GM21717 (cell line): Measurements from ENCODE around the gene NOX3.
"Not testable (repeated sequence)": the region's sequence is repeated elsewhere in the genome, so short reads cannot be mapped to it uniquely, and the experiment has no call there.

ENCODE experiments used
- ATAC-seq: cut with Tn5 transposase; IDR thresholded peaks from one replicate; pipeline ENCODE4 v1.9.1; 2021; ENCODE audit warnings: mild to moderate bottlenecking, moderate library complexity; ENCODE audit not compliant: unreplicated experiment

NOX3 gene

DNA sequence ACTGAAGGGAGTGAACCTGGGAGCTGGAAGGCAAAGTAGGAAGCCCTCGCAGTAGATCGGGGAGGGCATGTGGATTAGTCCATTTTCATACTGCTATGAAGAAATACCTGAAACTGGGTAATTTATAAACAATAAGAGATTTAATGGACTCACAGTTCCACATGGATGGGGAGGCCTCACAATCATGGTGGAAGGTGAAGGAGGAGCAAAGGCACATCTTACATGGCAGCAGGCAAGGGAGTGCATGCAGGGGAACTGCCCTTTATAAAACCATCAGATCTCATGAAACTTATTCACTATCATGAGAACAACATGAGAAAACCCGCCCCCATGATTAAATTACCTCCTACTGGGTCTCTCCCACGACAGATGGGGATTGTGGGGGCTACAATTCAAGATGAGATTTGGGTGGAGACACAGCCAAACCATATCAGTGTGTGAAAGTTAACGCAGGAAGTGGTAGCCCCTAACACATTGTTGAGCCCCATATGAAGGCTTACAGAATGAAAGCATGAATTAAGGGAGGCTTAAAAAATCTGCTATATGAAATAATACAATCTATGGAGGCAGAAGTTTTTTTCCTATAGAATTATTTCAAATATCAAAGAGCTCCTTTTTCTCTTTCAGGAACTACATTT is 15.5 kb upstream of the NOX3 start:
- not testable (repeated sequence) for ATAC-seq

DNA sequence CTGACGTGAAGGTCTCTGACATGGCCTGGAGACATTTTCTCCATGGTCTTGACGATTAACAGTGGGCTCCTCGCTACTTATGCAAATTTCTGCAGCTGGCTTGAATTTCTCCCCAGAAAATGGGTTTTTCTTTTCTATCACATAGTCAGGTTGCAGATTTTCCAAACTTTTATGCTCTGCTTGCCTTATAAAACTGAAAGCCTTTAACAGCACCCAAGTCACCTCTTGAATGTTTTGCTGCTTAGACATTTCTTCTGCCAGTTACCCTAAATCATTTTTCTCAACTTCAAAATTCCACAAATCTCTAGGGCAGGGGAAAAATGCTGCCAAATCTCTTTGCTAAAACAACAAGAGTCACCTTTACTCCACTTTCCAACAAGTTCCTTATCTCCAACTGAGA is 12.9 kb upstream of the NOX3 start:
- ATAC-seq = not testable (repeated sequence)

DNA sequence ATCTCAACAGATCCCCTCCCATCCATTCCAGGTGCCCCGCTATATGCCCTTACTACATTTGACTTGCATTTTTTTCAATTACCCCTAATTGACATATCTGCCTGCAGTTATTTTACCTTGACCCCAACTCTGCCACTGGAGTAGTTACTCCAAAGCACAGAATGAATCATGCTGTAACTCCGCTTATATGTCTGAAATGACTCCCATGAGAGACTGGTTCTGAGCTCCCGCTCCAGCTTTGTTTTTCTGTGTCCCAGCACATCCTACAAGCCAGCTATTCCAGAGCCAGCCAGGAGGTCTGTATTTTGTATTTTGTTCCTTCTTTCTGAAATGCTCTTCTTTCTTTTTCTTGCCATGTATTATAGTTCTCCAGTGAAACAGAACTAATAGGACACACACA is 10.9 kb upstream of the NOX3 start:
- ATAC-seq = no peak

DNA sequence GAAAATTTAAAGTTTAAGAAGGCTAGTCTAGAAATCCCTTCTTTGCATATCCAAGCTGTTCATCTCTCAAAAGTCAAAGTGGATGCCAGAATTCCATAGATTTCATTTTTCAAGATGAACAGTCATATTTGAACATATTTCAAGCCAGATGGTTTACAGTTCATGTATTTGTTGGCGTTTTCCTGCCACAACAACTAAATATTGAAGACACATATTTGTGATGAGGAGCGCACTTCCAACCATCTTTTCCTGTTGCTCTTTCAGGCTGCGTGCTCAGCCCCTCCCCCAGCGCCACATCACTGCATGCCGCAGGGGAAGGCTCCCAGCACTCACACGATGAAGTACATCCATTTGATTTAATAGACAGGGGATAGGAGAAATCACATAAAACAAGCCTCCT is 5.9 kb upstream of the NOX3 start:
- no peak for ATAC-seq

DNA sequence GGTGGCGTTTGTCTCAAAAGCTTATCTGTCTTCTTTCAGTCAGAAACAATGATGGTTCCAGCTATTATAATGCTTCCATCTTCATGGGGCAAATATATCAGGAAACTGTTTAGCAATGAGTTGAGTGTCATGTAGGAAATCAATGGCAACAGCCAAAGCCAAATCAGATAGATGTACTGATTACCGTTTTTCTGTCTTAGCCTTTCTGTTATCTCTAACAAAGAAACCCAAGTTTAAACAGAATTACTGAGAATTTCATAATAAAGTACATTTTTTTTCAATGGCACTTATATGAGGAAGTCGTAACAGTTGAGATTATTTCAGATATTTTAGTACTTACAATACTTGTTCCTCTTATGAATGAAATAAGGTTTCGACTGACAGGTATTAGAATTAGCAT is 1.2 kb downstream of the NOX3 start:
- ATAC-seq = no peak

DNA sequence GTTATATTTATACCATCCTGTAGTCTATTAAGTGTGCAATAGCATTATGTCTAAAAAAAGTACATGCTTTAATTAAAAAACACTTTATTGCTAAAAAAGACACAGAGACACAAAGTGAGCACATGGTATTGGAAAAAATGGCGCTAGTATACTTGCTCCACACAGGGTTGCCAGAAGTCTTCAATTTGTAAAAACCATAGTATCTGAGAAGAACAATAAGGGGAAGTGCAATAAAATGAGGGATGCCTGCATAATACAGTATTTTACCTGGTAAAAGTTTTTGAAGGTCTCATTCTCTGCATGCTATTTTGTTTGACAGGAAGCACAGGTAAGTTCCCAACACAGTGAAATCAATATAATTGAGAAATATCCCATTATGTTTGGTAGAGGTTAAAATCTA is 1.6 kb downstream of the NOX3 start:
- no peak for ATAC-seq

DNA sequence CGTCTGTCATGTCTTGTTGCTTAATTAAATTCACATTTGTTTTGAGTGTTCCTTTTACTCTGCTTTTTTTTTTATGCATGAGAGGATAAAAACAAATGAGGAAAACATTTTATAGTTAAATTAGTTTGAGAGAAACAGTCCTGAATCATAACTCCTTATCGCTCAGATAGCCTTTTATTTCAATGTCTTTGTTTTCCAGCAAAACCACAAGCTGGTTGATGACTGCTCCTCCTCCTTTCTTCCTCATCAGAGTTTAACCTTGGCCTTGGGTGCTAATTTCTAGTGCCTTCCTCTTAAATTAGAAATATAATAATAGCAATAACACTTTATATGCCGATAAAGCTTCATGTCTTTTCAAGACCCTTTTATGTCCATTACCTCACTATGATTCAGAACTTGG is 3.1 kb downstream of the NOX3 start:
- ATAC-seq = no peak

DNA sequence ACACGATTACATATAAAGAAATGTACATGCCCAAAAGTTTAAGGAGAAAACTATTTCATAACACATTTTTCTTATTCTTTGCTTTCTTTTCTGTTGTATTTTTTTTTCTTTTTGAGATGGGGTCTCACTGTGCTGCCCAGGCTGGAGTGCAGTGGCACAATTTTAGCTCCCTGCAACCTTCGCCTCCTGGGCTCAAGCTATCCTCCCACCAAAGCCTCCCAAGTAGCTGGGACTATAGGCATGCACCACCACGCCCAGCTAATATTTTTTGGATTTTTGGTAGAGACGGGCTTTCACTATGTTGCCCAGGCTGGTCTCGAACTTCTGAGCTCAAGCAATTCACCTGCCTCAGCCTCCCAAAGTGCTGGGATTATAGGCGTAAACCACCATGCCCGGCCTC is 4.1 kb downstream of the NOX3 start:
- not testable (repeated sequence) for ATAC-seq

DNA sequence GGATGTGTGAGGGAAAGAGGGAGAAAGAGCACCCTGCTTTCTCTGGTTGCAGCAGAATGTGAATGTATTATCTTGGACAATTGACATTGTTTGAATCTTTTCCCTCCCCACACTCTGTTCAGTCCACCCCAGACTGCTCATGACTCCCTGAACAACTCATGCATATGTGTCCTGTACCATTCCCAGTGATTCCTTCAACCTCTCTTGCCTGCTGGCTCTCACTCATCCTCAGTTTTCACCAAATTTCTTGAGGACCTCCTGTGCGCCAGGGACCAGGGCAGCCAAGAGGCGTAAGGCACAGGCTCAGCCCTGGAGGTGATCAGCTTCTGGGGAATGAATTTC is 5.4 kb downstream of the NOX3 start:
- ATAC-seq = no peak

DNA sequence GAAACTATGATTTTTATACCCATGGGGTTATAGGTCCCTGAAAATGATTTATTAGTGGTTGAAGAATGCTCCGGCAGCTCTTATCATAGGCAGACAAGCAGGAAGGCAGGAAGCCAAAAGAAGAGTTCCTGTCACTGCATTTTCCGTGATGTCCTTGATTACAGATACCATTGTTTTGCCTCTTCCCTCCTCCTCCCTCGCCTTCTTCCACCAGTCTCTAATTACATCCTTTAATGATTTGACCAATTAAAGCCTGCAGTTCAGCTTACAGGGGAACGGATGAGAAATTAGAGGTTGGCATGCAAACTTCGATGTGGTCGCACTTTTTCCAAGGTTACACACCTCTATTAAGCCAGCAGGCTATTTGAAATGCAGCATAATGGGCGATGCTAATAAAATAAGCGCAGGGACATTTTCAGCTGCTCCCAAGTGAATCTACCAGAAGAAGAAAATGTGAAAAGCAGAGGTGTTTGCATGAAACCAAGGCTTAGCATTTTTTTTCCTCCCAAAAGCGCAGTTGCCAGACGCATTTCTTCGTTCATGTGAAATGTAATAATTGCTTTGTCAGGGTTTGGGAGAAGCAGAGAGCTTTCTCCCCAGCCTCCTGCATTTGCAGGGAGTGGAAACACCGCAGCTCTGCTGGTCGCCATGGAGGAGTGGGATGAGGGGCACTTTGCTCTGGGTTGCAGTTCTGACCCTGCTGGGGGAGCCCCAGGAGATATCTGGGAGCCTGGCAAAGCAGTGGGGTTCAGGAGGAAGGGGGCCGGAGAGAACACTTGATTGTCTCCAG is 6.0 kb downstream of the NOX3 start:
- no peak for ATAC-seq

DNA sequence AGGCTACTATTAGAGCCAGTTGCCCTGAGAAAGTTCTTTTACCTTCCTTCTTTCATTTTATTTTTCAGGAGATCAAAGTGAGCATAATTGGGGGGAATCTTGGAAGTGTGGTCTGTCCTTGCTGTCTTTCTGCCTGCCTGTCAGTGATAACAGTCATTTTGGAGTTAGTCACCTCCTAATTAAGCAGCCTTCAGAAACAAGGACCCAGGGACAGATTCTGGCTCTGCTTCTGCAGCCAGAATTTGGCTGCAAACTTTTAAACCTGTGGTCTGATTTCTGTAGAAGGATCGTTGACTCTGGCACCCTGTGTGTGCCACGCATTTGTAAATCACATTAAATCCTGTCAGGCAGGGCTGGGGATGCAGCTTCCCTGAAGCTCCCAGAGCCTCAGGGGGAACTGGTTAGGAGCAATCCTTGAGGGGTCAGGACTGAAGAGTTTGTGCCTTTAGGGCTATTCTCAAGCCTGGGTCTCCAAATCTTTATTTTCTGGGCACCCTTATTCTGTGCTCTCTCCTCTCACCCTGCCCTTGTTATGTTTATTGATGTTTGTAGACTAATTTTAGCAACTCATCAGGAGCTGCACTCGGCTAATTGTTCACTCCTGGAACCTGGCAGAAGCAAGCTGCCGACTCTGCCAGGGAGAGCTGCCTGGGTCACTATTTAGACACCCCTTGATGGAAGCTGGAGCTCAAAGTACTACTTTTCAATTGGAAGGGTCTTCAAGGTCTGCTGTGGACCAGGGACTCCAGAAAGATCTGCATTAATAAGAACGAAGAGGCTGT is 6.8 kb downstream of the NOX3 start:
- no peak for ATAC-seq

DNA sequence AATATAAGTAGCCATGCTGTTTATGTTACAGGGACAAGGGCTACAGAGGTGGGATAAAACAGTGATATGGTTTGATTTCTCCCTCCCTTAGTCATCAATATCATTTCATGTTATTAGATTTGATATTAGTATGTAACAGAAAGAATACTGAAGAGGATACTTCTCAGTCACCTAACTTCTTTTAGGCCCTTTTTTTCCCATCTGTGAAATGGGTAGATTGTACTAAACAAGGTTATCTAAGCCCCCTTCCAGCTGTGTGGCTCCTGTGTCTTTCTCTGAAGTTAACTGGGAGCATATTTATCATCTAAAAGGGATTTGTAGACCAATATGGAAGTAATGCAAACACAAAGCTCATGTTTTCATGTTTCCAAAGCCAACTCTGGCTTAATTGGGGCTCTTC is 7.7 kb downstream of the NOX3 start:
- no peak for ATAC-seq

DNA sequence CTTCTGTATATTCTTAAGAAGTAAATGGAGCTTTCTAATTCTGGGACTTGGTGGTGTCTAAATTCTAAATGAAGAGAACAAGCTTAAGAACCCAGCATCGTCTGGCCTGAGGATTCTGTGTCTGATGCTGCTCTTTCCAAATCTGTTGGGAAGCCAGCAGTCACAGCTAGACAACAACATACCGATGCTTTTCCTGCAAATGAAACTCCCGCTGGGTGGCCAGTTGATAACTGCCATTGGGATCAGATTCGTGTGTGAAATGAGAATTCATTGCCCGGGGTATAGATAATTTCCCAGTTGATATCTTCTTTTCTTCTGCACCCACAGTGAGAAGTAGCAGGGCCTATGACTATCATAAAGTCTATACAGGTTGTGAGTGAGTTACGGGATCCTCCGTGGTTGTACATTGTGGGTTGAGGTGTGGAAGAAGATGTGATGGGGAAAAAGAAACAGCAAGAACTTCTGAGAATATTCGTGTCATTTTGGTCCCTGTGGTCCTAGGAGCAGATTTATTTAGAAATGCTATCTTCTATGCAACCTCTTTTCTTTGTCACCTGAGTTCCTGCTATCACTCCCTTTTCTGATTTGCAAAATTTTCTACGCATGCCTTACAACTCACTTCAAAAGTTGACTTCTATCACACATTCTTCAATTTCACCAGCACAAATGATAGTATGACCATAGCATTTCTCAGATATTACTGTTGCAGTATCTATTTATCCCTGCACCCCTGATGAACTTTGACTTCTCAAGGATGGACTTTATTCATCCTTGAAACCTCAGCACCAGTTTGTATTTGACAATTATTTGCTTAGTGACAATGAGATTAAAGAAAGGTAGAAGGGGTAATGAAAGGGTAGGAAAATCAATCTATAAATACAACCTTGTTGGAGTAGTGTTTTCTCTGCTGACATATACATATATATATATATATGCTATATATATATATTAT is 10.4 kb downstream of the NOX3 start:
- no peak for ATAC-seq

DNA sequence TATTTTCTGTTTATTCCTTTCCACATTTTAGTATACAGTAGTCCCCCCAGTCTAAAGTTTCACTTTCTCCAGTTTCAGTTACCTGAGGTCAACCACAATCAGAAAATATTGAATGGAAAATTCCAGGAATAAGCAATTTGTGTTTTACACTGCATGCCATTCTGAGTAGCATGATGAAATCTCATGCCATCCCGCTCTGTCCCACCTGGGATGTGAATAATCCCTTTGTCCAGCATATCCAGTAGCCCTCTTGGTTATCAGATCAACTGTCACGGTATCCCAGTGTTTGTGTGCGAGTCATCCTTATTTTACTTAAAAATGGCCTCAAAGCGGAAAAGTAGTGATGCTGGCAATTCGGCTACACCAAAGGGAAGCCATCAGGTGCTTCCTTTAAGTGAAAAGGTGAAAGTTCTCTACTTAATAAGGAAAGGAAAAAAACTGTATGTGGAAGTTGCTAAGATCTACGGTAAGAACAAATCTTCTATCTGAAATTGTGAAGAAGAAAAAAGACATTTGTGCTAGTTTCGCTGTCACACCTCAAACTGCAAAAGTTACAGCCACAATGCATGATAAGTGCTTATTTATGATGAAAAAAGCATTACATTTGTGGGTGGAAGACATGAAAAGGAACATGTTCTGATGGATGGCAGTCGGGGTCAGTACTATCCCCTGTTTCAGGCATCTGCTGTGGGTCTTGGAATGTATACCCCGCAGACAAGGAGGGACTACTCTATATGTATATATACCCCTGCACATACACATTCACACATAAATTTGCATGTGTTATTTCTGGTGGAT is 11.3 kb downstream of the NOX3 start:
- no peak for ATAC-seq

DNA sequence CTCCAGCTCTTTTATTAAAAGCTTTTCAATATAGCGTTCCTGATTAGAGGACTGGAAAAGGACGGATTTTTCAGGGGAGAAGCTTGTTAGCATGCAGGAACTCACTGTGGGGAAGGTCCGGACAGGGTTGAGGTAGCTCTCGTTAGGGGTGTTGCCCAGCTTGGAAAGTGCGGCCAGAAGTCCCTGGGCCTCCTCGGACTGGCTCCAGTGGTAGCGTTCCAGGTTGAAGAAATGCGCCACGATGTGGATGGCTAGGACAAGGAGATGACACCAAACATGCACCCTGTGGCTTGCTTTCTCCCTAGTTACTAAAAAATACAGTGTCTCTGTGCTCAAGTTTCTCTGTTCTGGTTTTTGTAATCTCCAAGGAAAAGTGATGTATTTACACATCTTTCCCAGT is 12.5 kb downstream of the NOX3 start:
- ATAC-seq = no peak

DNA sequence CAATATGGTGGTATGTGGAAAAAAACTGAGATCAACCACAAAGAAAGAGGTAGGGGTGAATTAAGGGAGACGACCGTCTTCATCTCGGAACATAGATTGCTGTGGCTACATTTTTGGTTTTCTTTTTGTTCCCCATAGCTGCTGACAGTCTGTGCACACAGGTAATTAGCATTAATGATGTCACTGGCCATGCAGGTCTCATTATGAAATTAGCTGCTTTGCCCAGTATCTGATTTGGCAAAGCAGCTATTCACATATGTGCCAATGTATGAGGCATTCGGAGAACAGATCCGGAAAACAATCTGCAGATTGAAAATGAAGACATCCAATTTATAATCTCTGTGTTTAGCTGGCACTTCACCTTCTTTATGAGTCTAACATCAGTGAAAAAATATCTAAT is 13.1 kb downstream of the NOX3 start:
- no peak for ATAC-seq

DNA sequence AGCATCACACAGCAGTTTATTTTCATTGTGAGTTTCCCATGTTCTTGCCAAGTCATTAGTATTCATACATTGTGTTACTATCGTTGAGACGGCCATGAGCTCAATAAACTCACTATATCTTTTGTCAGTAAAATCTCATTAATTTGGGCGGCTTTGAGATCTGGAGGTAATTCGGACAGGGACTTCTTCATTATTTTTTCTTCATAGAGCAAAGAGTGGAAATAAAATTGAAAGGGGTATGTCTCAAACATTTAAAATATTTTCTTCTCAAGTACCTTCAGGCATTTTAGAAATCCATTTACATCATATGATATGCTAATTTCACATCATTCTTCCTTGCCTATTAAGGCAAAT is 14.6 kb downstream of the NOX3 start:
- no peak for ATAC-seq

DNA sequence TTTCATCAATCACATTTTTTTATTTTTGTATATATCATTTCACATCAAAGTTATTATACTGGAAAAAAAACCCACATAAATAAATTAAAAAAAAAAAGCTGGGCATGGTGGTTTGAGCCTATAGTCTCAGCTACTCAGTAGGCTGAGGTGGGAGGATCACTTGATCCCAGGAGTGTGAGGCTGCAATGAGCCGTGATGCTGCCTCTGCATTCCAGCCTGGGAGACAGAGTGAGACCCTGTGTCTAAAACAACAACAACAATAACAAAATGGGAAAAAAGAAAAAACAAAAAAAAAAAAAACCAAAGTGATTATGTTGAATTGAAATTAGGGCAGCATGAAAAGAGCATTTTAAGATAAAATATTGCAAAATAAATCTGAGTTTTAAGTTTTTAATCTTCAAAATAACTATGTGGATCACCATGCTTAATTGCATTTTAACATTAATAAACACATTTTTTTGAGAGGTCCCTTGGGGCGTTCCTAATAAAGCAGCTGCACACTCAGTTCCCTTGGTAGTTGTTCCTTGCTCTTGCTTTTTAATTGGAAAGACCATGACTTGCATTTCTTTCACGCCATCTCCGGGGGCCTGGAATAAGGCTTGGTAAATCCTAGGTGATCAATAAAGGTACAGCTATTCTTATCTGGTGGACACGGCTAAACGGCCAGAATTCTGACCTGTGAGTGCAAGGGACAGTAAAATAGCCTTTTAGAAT is 15.1 kb downstream of the NOX3 start:
- ATAC-seq = no peak

DNA sequence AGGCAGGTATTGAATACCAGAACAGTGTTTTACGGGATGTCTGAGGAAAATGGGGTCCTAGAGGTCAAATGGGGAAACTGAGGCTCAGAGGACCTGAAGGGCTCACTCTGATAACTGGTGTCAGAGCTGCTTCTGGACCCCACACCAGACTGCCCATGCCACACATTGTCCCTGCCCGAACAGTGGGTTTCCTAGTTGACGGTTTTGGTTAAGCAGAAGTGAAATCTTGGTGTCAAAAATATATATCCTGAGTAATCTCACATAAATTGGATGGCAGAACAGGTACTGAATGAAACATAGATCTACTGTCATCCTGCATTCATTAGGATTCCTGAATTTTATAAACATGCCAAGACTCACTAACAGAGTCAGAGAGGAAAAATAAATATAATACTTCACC is 16.3 kb downstream of the NOX3 start:
- no peak for ATAC-seq
